ENCODE results near the gene TNFRSF19.

The TNFRSF19 gene

GRCh38 chr13:23627410-23627809 lies 57.2 kb downstream of the TNFRSF19 start:
- no peak for DNase-seq (ENCODE audit: low read depth in 1 of 2, low spot score in 1 of 2)

- DNase-seq (ENCODE audit: low read depth in 1 of 2, low spot score in 1 of 2): no peak
Measured at GRCh38 chr13:23628250-23628649, 58.0 kb downstream of the TNFRSF19 start.

- no peak for DNase-seq (ENCODE audit: low read depth in 1 of 2, low spot score in 1 of 2)
Measured at GRCh38 chr13:23628765-23629565, 58.8 kb downstream of the TNFRSF19 start.

GRCh38 chr13:23629566-23630272 lies 59.5 kb downstream of the TNFRSF19 start:
- no peak for DNase-seq (ENCODE audit: low read depth in 1 of 2, low spot score in 1 of 2)

- no peak for DNase-seq (ENCODE audit: low read depth in 1 of 2, low spot score in 1 of 2)
Measured at GRCh38 chr13:23630349-23631093, 60.3 kb downstream of the TNFRSF19 start.

GRCh38 chr13:23631311-23632047 lies 61.3 kb downstream of the TNFRSF19 start:
- no peak for DNase-seq (ENCODE audit: low read depth in 1 of 2, low spot score in 1 of 2)

GRCh38 chr13:23632048-23632582 lies 61.9 kb downstream of the TNFRSF19 start:
- DNase-seq (ENCODE audit: low read depth in 1 of 2, low spot score in 1 of 2): no peak

- DNase-seq (ENCODE audit: low read depth in 1 of 2, low spot score in 1 of 2): no peak
Measured at GRCh38 chr13:23632741-23633140, 62.5 kb downstream of the TNFRSF19 start.

GRCh38 chr13:23634897-23635296 lies 64.7 kb downstream of the TNFRSF19 start:
- no peak for DNase-seq (ENCODE audit: low read depth in 1 of 2, low spot score in 1 of 2)

GRCh38 chr13:23636360-23636759 lies 66.1 kb downstream of the TNFRSF19 start:
- DNase-seq (ENCODE audit: low read depth in 1 of 2, low spot score in 1 of 2): no peak

- no peak for DNase-seq (ENCODE audit: low read depth in 1 of 2, low spot score in 1 of 2)
Measured at GRCh38 chr13:23637829-23638228, 67.6 kb downstream of the TNFRSF19 start.

- no peak for DNase-seq (ENCODE audit: low read depth in 1 of 2, low spot score in 1 of 2)
Measured at GRCh38 chr13:23639674-23640073, 69.5 kb downstream of the TNFRSF19 start.

- DNase-seq (ENCODE audit: low read depth in 1 of 2, low spot score in 1 of 2): no peak
Measured at GRCh38 chr13:23642110-23642509, 71.9 kb downstream of the TNFRSF19 start.

- DNase-seq (ENCODE audit: low read depth in 1 of 2, low spot score in 1 of 2): no peak
Measured at GRCh38 chr13:23643338-23644125, 73.3 kb downstream of the TNFRSF19 start.

- DNase-seq (ENCODE audit: low read depth in 1 of 2, low spot score in 1 of 2): no peak
Measured at GRCh38 chr13:23644126-23644419, 73.9 kb downstream of the TNFRSF19 start.

GRCh38 chr13:23644527-23645138 lies 74.4 kb downstream of the TNFRSF19 start:
- DNase-seq (ENCODE audit: low read depth in 1 of 2, low spot score in 1 of 2): no peak

GRCh38 chr13:23645851-23646250 lies 75.6 kb downstream of the TNFRSF19 start:
- no peak for DNase-seq (ENCODE audit: low read depth in 1 of 2, low spot score in 1 of 2)

- no peak for DNase-seq (ENCODE audit: low read depth in 1 of 2, low spot score in 1 of 2)
Measured at GRCh38 chr13:23651439-23651838, 81.2 kb downstream of the TNFRSF19 start.

- DNase-seq (ENCODE audit: low read depth in 1 of 2, low spot score in 1 of 2): no peak
Measured at GRCh38 chr13:23651887-23652286, 81.7 kb downstream of the TNFRSF19 start.
